ELR (cell line): Measurements from ENCODE around the gene C12orf56.
A peak's percentile ranks its signal among the peaks of the same experiment; 100 is the strongest.

Experiments
- DNase-seq: peaks from one replicate; pipeline ENCODE4 v3.0.0-alpha.2; 2015; ENCODE audit warnings: low read depth

The C12orf56 gene

GRCh38 chr12:64390275-64390851, at the start of gene C12orf56:
Gene C12orf56 (minus strand): TSS chr12:64390758. CDS start chr12:64390565, 193 bp downstream.
- DNase-seq: peak; percentile 66

GRCh38 chr12:64440100-64440499, 49.5 kb upstream of the C12orf56 start:
- no peak for DNase-seq

- DNase-seq: peak; percentile 15
Observed at GRCh38 chr12:64433915-64434314, 43.4 kb upstream of the C12orf56 start.

- no peak for DNase-seq
Observed at GRCh38 chr12:64431791-64432190, 41.2 kb upstream of the C12orf56 start.

- DNase-seq: no peak
Observed at GRCh38 chr12:64430886-64431285, 40.3 kb upstream of the C12orf56 start.

GRCh38 chr12:64428956-64429355, 38.4 kb upstream of the C12orf56 start:
- no peak for DNase-seq

- no peak for DNase-seq
Observed at GRCh38 chr12:64427988-64428387, 37.4 kb upstream of the C12orf56 start.

GRCh38 chr12:64419696-64420095, 29.1 kb upstream of the C12orf56 start:
- no peak for DNase-seq

- no peak for DNase-seq
Observed at GRCh38 chr12:64418209-64418608, 27.7 kb upstream of the C12orf56 start.

- no peak for DNase-seq
Observed at GRCh38 chr12:64413884-64414283, 23.3 kb upstream of the C12orf56 start.

GRCh38 chr12:64412459-64412858, 21.9 kb upstream of the C12orf56 start:
- no peak for DNase-seq

- DNase-seq: no peak
Observed at GRCh38 chr12:64411427-64411826, 20.9 kb upstream of the C12orf56 start.

GRCh38 chr12:64407342-64408223, 17.0 kb upstream of the C12orf56 start:
- DNase-seq: no peak

GRCh38 chr12:64404470-64405256, 14.1 kb upstream of the C12orf56 start:
- DNase-seq: peak; percentile 89

- peak; percentile 97 for DNase-seq
Observed at GRCh38 chr12:64403707-64404469, 13.3 kb upstream of the C12orf56 start, which contains the start of gene XPOT. Gene XPOT (plus strand): TSS chr12:64404392. CDS start chr12:64410036, 5,644 bp downstream.

GRCh38 chr12:64402181-64402580, 11.6 kb upstream of the C12orf56 start:
- DNase-seq: no peak

GRCh38 chr12:64400041-64400440, 9.5 kb upstream of the C12orf56 start:
- DNase-seq: peak; percentile 80

- no peak for DNase-seq
Observed at GRCh38 chr12:64395739-64396138, 5.2 kb upstream of the C12orf56 start.

- DNase-seq: peak; percentile 72
Observed at GRCh38 chr12:64392221-64392620, 1.7 kb upstream of the C12orf56 start.

- no peak for DNase-seq
Observed at GRCh38 chr12:64389154-64389553, 1.4 kb downstream of the C12orf56 start.

GRCh38 chr12:64387197-64387816, 3.3 kb downstream of the C12orf56 start:
- DNase-seq: no peak
